WI38 (cell line): ENCODE measurements around the gene AFMID.

Experiments
- H3K4me3 ChIP-seq: 2 replicates; pipeline ENCODE4 v1.5.1; 2011; ENCODE audit warnings: low read depth, mild to moderate bottlenecking, control low read depth, low read length
- CTCF ChIP-seq: IDR thresholded peaks from 2 replicates; pipeline ENCODE4 v1.5.1; 2012; ENCODE audit warnings: low read depth, mild to moderate bottlenecking, control low read depth, low read length

Gene AFMID

GRCh38 chr17:78142119-78142861 is 44.9 kb upstream of the AFMID start:
- TF ChIP-seq CTCF: no peak
- H3K4me3 ChIP-seq: no peak overlapping the region

- no peak for TF ChIP-seq CTCF
- no peak overlapping the region for H3K4me3 ChIP-seq
Measured at GRCh38 chr17:78143214-78144146, 43.7 kb upstream of the AFMID start.

DNA sequence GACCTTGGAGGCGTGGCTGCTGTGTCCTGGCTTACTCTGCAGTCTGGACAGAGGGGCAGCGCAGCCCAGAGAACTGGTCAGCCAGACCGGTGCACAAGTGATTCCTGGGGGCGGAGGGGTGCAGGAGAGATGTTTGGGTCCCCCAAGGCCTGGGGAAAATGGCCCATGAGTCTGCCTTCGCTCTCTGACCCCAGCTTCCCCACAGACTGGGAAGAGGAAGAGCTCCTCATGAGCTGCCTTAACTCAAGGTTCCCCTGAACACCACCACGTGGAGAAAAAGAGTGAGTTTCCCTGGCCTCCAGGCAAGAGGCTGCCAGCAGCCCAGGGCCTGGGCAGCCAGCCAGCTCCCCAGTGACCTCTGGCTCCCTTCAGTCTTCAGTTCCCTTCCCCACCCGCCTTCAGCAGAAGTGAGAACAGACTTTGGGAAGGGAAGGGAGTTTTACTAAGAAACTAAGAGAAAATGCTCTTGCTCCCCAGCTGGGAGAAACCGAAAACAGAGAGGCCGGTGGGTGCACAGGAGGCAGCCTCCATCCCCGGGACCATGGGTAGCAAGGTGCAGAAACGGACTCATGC is 42.9 kb upstream of the AFMID start:
- no peak overlapping the region for H3K4me3 ChIP-seq

DNA sequence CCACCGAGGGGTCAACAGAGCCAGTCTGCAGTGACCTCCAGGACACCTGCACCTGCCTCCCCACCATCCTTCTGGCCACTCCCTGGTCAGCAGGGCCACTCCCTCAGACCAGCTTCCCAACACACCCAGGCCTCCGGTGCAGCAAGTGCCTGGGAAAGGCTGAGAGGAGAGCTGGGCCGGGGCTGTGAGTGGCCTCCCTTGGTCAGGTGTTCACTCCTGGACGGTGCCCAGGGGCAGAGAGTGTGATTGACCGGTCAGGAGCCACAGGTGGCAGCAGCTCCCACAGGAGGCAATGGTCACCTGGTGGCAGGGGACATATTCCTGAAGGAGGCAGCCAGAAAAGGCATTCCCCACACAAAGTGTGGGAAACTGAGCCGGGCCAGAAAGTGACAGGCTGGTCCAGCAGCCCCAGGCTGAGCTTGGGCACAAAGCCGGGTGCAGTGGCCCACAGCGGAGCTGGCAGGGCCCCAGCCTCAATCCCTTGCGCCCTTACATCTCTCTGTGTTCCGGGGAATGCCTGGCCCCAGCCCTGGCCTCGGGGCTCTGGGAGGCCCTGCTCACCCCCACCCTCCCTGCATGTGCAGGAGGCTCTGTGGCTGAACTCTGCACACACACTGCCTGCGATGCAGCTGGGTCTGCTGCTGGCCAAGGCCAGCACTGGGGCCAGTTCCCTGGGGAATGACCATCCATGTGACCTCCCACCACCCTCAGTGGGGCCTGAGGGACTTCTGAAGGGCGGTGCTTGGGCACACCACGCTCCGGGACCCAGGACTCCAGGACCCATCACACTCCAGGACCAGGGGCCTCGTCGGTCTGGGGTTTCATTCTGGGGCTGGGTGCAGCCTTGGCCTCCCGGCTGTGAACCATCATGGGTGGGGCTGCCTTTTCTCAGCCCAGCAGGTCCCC is 42.2 kb upstream of the AFMID start:
- H3K4me3 ChIP-seq: no peak overlapping the region
- no peak for TF ChIP-seq CTCF

More for the DNA sequence above, 42.9 kb upstream of the AFMID start:
- no peak for TF ChIP-seq CTCF

GRCh38 chr17:78146471-78146869 is 40.7 kb upstream of the AFMID start:
- TF ChIP-seq CTCF: no peak
- H3K4me3 ChIP-seq: no peak overlapping the region

DNA sequence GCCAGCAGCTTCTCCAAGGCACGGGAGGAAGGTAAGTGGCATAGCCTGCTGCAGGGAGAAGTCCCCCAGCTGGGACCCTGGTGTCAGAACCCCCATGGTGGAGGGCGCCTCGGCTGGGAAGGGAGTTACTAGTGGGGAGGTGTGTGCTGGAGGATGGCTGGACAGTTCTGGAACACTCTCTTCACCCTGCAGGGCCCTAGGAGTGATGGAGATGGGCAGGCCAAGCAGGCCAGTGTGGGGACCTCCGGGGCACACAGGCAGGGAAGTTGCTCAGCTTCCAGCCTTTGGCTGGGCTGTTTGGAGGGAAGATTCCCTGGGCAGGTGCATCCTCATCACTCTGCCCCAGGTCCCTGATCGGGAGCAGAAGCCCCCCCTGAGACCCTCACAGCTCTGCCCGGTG is 40.3 kb upstream of the AFMID start:
- H3K4me3 ChIP-seq: no peak overlapping the region
- TF ChIP-seq CTCF: no peak
